IMR-90 (cell line): ENCODE data around the gene PCDHGA8. TPM values are rescaled to one million over a fixed set of nuclear protein-coding genes. Genes with fewer than 3 reads are reported as not detected.

Experiments
- ATAC-seq: fragments of 200-7000 bp; cut with Tn5 transposase; 2 replicates; pipeline ENCODE4 v1.9.1; 2020; ENCODE audit warnings: low read depth, mild to moderate bottlenecking, moderate library complexity
- BruUV-seq: library from RNA; stranded (reverse); fragments of 400-500 nt; replicated peaks from 2 replicates; lab custom pipeline; 2021; lab: Mats Ljungman, UMichigan
- CTCF ChIA-PET: fragments of 300-600 bp; formaldehyde crosslinking; extraction: SDS; loops from one replicate; lab custom pipeline; 2021; ENCODE audit warnings: antibody characterized with exemption; lab: Yijun Ruan, JAX
- POLR2A ChIA-PET: fragments of 300-600 bp; sonication (Branson Sonifier 250); formaldehyde crosslinking; loops from one replicate; lab custom pipeline; 2022; ENCODE audit warnings: antibody characterized with exemption; ENCODE audit not compliant: unreplicated experiment; lab: Charles Lee
- DNase-seq: peaks from one replicate; pipeline ENCODE4 v3.0.0; 2013
- H2AFZ ChIP-seq: replicated peaks from 2 replicates; pipeline ENCODE3; 2013; ENCODE audit warnings: low read length, mild to moderate bottlenecking; ENCODE audit not compliant: poor library complexity
- H2AK5ac ChIP-seq: 2 replicates; pipeline ENCODE4 v1.6.1; 2013; ENCODE audit warnings: low read depth, low read length, inconsistent platforms
- H2AK9ac ChIP-seq: replicated peaks from 2 replicates; pipeline ENCODE3; 2013; ENCODE audit warnings: mild to moderate bottlenecking, low read depth, low read length, moderate library complexity; ENCODE audit not compliant: poor library complexity
- H2BK120ac ChIP-seq: 2 replicates; pipeline ENCODE4 v1.6.1; 2013; ENCODE audit warnings: low read depth, low read length, inconsistent platforms
- H2BK15ac ChIP-seq: 3 replicates; pipeline ENCODE4 v1.6.1; 2013; ENCODE audit warnings: low read depth, low read length, inconsistent platforms
- H2BK20ac ChIP-seq: 2 replicates; pipeline ENCODE4 v1.6.1; 2013; ENCODE audit warnings: low read depth, mild to moderate bottlenecking, inconsistent platforms, low read length, moderate library complexity
- H2BK5ac ChIP-seq: 2 replicates; pipeline ENCODE4 v1.6.1; 2013; ENCODE audit warnings: mild to moderate bottlenecking, low read depth, low read length, inconsistent platforms; ENCODE audit not compliant: poor library complexity, severe bottlenecking
- H3K14ac ChIP-seq: replicated peaks from 2 replicates; pipeline ENCODE4 v1.6.1; 2013; ENCODE audit warnings: low read depth, low read length, inconsistent platforms
- H3K18ac ChIP-seq: 2 replicates; pipeline ENCODE4 v1.6.1; 2013; ENCODE audit warnings: low read depth, low read length, control low read depth
- H3K23ac ChIP-seq: 2 replicates; pipeline ENCODE4 v1.6.1; 2013; ENCODE audit warnings: low read depth, low read length, inconsistent platforms
- H3K27ac ChIP-seq: 2 replicates; pipeline ENCODE4 v1.5.1; 2013; ENCODE audit warnings: mild to moderate bottlenecking, control low read depth, low read length; ENCODE audit not compliant: insufficient read depth
- H3K27me3 ChIP-seq: 2 replicates; pipeline ENCODE4 v1.6.1; 2013; ENCODE audit warnings: low read length; ENCODE audit not compliant: control insufficient read depth, insufficient read depth
- H3K36me3 ChIP-seq: 2 replicates; pipeline ENCODE4 v1.6.1; 2013; ENCODE audit warnings: low read length, mixed read lengths; ENCODE audit not compliant: control insufficient read depth, insufficient read depth
- H3K4ac ChIP-seq: 2 replicates; pipeline ENCODE4 v1.6.1; 2013; ENCODE audit warnings: low read depth, low read length, inconsistent platforms
- H3K4me1 ChIP-seq: 2 replicates; pipeline ENCODE4 v1.6.1; 2013; ENCODE audit warnings: low read length, mixed read lengths; ENCODE audit not compliant: control insufficient read depth, insufficient read depth
- H3K4me2 ChIP-seq: 2 replicates; pipeline ENCODE4 v1.6.1; 2013; ENCODE audit warnings: low read depth, mild to moderate bottlenecking, control low read depth, low read length, moderate library complexity
- H3K4me3 ChIP-seq: 2 replicates; pipeline ENCODE4 v1.5.1; 2013; ENCODE audit warnings: low read depth, mild to moderate bottlenecking, control low read depth, low read length, moderate library complexity; ENCODE audit not compliant: insufficient read depth
- H3K56ac ChIP-seq: 2 replicates; pipeline ENCODE4 v1.6.1; 2013; ENCODE audit warnings: low read length, inconsistent platforms; ENCODE audit not compliant: insufficient read depth; ENCODE audit errors: extremely low read depth
- H3K79me1 ChIP-seq, 2 experiments: 2 replicates each; pipeline ENCODE4 v1.6.1; 2013; ENCODE audit warnings: low read length in 2 of 2, inconsistent platforms in 1 of 2, low read depth in 1 of 2
- H3K9ac ChIP-seq: 2 replicates; pipeline ENCODE4 v1.6.1; 2013; ENCODE audit warnings: low read depth, low read length, control low read depth
- H3K9me1 ChIP-seq: 2 replicates; pipeline ENCODE4 v1.6.1; 2013; ENCODE audit warnings: low read length, inconsistent platforms; ENCODE audit not compliant: insufficient read depth
- H3K9me3 ChIP-seq: 2 replicates; pipeline ENCODE4 v1.6.1; 2013; ENCODE audit warnings: low read length; ENCODE audit not compliant: control insufficient read depth, insufficient read depth
- H4K20me1 ChIP-seq: 2 replicates; pipeline ENCODE4 v1.6.1; 2013; ENCODE audit warnings: low read length, inconsistent platforms; ENCODE audit not compliant: insufficient read depth
- H4K5ac ChIP-seq: 2 replicates; pipeline ENCODE4 v1.6.1; 2013; ENCODE audit warnings: mild to moderate bottlenecking, low read depth, low read length, control low read depth
- H4K8ac ChIP-seq, 2 experiments: 2 replicates each; pipeline ENCODE4 v1.6.1; 2013; ENCODE audit warnings: low read depth in 2 of 2, low read length in 2 of 2, control low read depth in 1 of 2, inconsistent platforms in 1 of 2
- H4K91ac ChIP-seq: 2 replicates; pipeline ENCODE4 v1.6.1; 2013; ENCODE audit warnings: low read depth, low read length, inconsistent platforms; ENCODE audit not compliant: insufficient read depth
- BHLHE40 ChIP-seq: fragments of 150-350 bp; IDR thresholded peaks from 2 replicates; pipeline ENCODE4 v1.6.1; 2016; ENCODE audit warnings: mild to moderate bottlenecking, low read depth, low read length
- CHD1 ChIP-seq: IDR thresholded peaks from 2 replicates; pipeline ENCODE4 v1.6.1; 2012; ENCODE audit warnings: low read depth, low read length, improper control_type of control experiment
- CTCF ChIP-seq: conservative IDR thresholded peaks from 2 replicates; pipeline ENCODE4 v1.5.1; 2012; ENCODE audit warnings: mild to moderate bottlenecking, low read depth, low read length, improper control_type of control experiment
- FOS ChIP-seq: fragments of 150-350 bp; IDR thresholded peaks from 2 replicates; pipeline ENCODE4 v1.6.1; 2016; ENCODE audit warnings: low read depth, low read length
- MAFK ChIP-seq: IDR thresholded peaks from 2 replicates; pipeline ENCODE4 v1.6.1; 2012; ENCODE audit warnings: low read depth, low read length, improper control_type of control experiment
- MAZ ChIP-seq: IDR thresholded peaks from 2 replicates; pipeline ENCODE4 v1.6.1; 2012; ENCODE audit warnings: low read depth, mild to moderate bottlenecking, low read length, improper control_type of control experiment, moderate library complexity, borderline replicate concordance
- MXI1 ChIP-seq: IDR thresholded peaks from 2 replicates; pipeline ENCODE4 v1.6.1; 2012; ENCODE audit warnings: low read depth, mild to moderate bottlenecking, low read length, moderate library complexity, borderline replicate concordance
- NFE2L2 ChIP-seq: fragments of 150-350 bp; IDR thresholded peaks from 2 replicates; pipeline ENCODE4 v1.6.1; 2016; ENCODE audit warnings: low read depth, mild to moderate bottlenecking, low read length
- RAD21 ChIP-seq: IDR thresholded peaks from 2 replicates; pipeline ENCODE4 v1.6.1; 2012; ENCODE audit warnings: low read length, improper control_type of control experiment
- RCOR1 ChIP-seq: IDR thresholded peaks from 2 replicates; pipeline ENCODE4 v1.6.1; 2012; ENCODE audit warnings: mild to moderate bottlenecking, low read length, improper control_type of control experiment; ENCODE audit not compliant: insufficient replicate concordance
- SMC3 ChIP-seq: fragments of 150-350 bp; IDR thresholded peaks from 2 replicates; pipeline ENCODE4 v1.6.1; 2016; ENCODE audit warnings: low read depth, mild to moderate bottlenecking, antibody characterized with exemption, low read length, moderate library complexity
- USF2 ChIP-seq: fragments of 150-350 bp; IDR thresholded peaks from 2 replicates; pipeline ENCODE4 v1.6.1; 2017; ENCODE audit warnings: mild to moderate bottlenecking, antibody characterized with exemption, low read length, low read depth
- WGBS, 2 experiments: methylation state at CpG; one replicate each; pipeline versions ENCODE4 v1.1.5 to v1.1.7; 2013; ENCODE audit warnings: missing lambda C conversion rate in 2 of 2; ENCODE audit not compliant: insufficient read length in 1 of 2; ENCODE audit errors: extremely low coverage in 2 of 2; 5-methylcytosine and 5-hydroxymethylcytosine counted together
- dilution Hi-C: fragments of 300-500 bp; cut with HindIII; formaldehyde crosslinking; loops from one replicate; pipeline ENCODE4 v1.14.3; 2018; ENCODE audit warnings: low sequenced_read_pairs; ENCODE audit not compliant: unreplicated experiment
- in situ Hi-C: fragments of 300-500 bp; cut with MboI; formaldehyde crosslinking; loops from 3 replicates; pipeline ENCODE4 v1.14.3; 2019; ENCODE audit warnings: low sequenced_read_pairs, inconsistent platforms, mixed read lengths
- intact Hi-C: fragments of 100-400 bp; cut with micrococcal nuclease; formaldehyde crosslinking; loops from 2 replicates; pipeline ENCODE4 v1.10.0; 2022
- polyA plus RNA-seq, 3 experiments: library from polyadenylated mRNA; depleted of rRNA; stranded (reverse); fragments of >200 nt; gene quantifications; 2 replicates each; pipeline ENCODE4 v1.2.3, GENCODE V29; 2012; ENCODE audit warnings: low replicate concordance in 1 of 3
- total RNA-seq: library from RNA; depleted of rRNA; stranded (reverse); fragments of >200 nt; gene quantifications from 2 replicates; pipeline ENCODE4 v1.2.3, GENCODE V29; 2012

Gene PCDHGA8
- total and polyA plus RNA-seq, 2 of the 4 experiments (the other 2 are of a cell fraction) = 0.89 to 2.0 TPM

DNA sequence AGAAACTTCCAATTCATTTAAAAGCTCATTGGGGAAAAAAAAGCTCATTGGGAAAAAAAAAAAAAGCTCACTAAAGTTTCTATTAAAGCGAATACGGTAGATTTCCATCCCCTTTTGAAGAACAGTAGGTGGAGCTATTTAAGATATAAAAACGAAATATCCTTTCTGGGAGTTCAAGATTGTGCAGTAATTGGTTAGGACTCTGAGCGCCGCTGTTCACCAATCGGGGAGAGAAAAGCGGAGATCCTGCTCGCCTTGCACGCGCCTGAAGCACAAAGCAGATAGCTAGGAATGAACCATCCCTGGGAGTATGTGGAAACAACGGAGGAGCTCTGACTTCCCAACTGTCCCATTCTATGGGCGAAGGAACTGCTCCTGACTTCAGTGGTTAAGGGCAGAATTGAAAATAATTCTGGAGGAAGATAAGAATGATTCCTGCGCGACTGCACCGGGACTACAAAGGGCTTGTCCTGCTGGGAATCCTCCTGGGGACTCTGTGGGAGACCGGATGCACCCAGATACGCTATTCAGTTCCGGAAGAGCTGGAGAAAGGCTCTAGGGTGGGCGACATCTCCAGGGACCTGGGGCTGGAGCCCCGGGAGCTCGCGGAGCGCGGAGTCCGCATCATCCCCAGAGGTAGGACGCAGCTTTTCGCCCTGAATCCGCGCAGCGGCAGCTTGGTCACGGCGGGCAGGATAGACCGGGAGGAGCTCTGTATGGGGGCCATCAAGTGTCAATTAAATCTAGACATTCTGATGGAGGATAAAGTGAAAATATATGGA is 38.1 kb downstream of the PCDHGA8 start, which contains the start of gene PCDHGA12 (continued):
- no peak for TF ChIP-seq MAZ
- peak; percentile 70 for TF ChIP-seq SMC3

GRCh38 chr5:141431286-141431685 is 38.9 kb downstream of the PCDHGA8 start:
- Histone ChIP-seq H4K5ac (peak overlapping the region; percentile 39), H2BK15ac (no peak overlapping the region), H2BK120ac (no peak overlapping the region), H3K36me3 (peaks cover 18% of the 10 kb centered on the region), H2AFZ (peak overlapping the region; percentile 52), H3K4me2 (peak overlapping the region; percentile 33), H3K9me1 (no peaks in the 10 kb centered on the region), H2AK5ac (no peak overlapping the region), H4K20me1 (no peaks in the 10 kb centered on the region), H3K27me3 (no peaks in the 10 kb centered on the region), H4K8ac (peak overlapping the region in 1 of 2 experiments; percentile 42; a peak in 1 of 4 replicates), H3K4me1 (no peaks in the 10 kb centered on the region; the same call in 1 of the 2 replicates), H3K79me1 (peaks cover 17 to 22% of the 10 kb centered on the region in 2 experiments; a peak in 3 of 4 replicates), H2BK20ac (no peak overlapping the region), H3K4ac (no peak overlapping the region), H3K23ac (no peak overlapping the region), H3K27ac (no peak overlapping the region), H2BK5ac (no peak overlapping the region), H3K9ac (no peak overlapping the region), H4K91ac (no peak overlapping the region; the same call in 1 of the 2 replicates), H3K9me3 (peaks cover 36% of the 10 kb centered on the region; the same call in 1 of the 2 replicates), H3K14ac (no peak overlapping the region), H2AK9ac (peak overlapping the region; percentile 31), H3K18ac (no peak overlapping the region), H3K4me3 (peak overlapping the region; percentile 6; the same call in 1 of the 2 replicates), H3K56ac (no peak overlapping the region)
- ChIA-PET POLR2A (no interaction called here), CTCF (interaction anchor here (1.5 kb wide), 1 partner anchor 9 kb away, joined by 3 read pairs; no protein-coding TSS in a partner anchor)
- dilution Hi-C loops (no loop called here), in situ Hi-C loops (no loop called here), intact Hi-C loops (loop anchor here (2.0 to 5.0 kb wide), 3 partner anchors 46 to 94 kb away; partner anchors contain the start of gene PCDHGC3)
- ATAC-seq (no peak), DNase-seq (no peak)
- 51% methylated on average over 33 of the region's 37 CpGs; no CpG with 5 or more reads in 1 of the 2 experiments for WGBS, 2 experiments
- BruUV-seq = no TSS peak
- no peak for TF ChIP-seq USF2
- TF ChIP-seq CTCF = no peak
- no peak for TF ChIP-seq SMC3
- no peak for TF ChIP-seq MXI1
- TF ChIP-seq RAD21 = no peak
- TF ChIP-seq FOS = no peak
- no peak for TF ChIP-seq NFE2L2
- no peak for TF ChIP-seq MAFK
- TF ChIP-seq CHD1 = no peak
- no peak for TF ChIP-seq BHLHE40
- TF ChIP-seq RCOR1 = no peak
